HG02870 (cell line): ENCODE data around the gene TSPAN9.

Experiments
- ATAC-seq: cut with Tn5 transposase; IDR thresholded peaks from one replicate; pipeline ENCODE4 v1.9.1; 2021; ENCODE audit warnings: mild to moderate bottlenecking, moderate library complexity; ENCODE audit not compliant: unreplicated experiment

Gene TSPAN9

GRCh38 chr12:3308063-3308462 lies 230.9 kb downstream of the TSPAN9 start:
- ATAC-seq, result no peak

- no peak for ATAC-seq
These were observed 231.4 kb downstream of the TSPAN9 start for GRCh38 chr12:3308609-3309008.

GRCh38 chr12:3309805-3310204 lies 232.6 kb downstream of the TSPAN9 start:
- ATAC-seq, result no peak

GRCh38 chr12:3310271-3311026 lies 233.3 kb downstream of the TSPAN9 start:
- no peak for ATAC-seq

GRCh38 chr12:3311027-3311402 lies 233.8 kb downstream of the TSPAN9 start:
- ATAC-seq, result no peak

- no peak for ATAC-seq
These were observed 234.4 kb downstream of the TSPAN9 start for GRCh38 chr12:3311491-3312103.

- ATAC-seq, result no peak
These were observed 235.9 kb downstream of the TSPAN9 start for GRCh38 chr12:3313066-3313465.

- ATAC-seq, result no peak
These were observed 236.8 kb downstream of the TSPAN9 start for GRCh38 chr12:3313675-3314663.

GRCh38 chr12:3315201-3315661 lies 238.1 kb downstream of the TSPAN9 start:
- ATAC-seq, result no peak

GRCh38 chr12:3316776-3317480 lies 239.7 kb downstream of the TSPAN9 start:
- no peak for ATAC-seq

- no peak for ATAC-seq
These were observed 240.3 kb downstream of the TSPAN9 start for GRCh38 chr12:3317481-3317815.

GRCh38 chr12:3317841-3318501 lies 240.8 kb downstream of the TSPAN9 start:
- ATAC-seq, result no peak

- ATAC-seq, result no peak
These were observed 242.7 kb downstream of the TSPAN9 start for GRCh38 chr12:3319723-3320492.

- no peak for ATAC-seq
These were observed 243.8 kb downstream of the TSPAN9 start for GRCh38 chr12:3320881-3321509.

GRCh38 chr12:3321881-3322280 lies 244.7 kb downstream of the TSPAN9 start:
- no peak for ATAC-seq

GRCh38 chr12:3323002-3323685 lies 246.0 kb downstream of the TSPAN9 start:
- no peak for ATAC-seq

GRCh38 chr12:3325736-3326135 lies 248.6 kb downstream of the TSPAN9 start:
- ATAC-seq, result no peak

- ATAC-seq, result no peak
These were observed 249.1 kb downstream of the TSPAN9 start for GRCh38 chr12:3326156-3326849.
